Vagina (tissue), 2 donors: Measurements from ENCODE around the gene TF. TPM values are rescaled to one million over a fixed set of nuclear protein-coding genes. Genes with fewer than 3 reads are reported as not detected.
A peak's percentile ranks its signal among the peaks of the same experiment; 100 is the strongest.

Source experiments
- DNase-seq, 2 donors: peaks; one replicate each; pipeline ENCODE4 v3.0.0-alpha.2; 2017; ENCODE audit errors: extremely low spot score in 2 of 2
- H3K27ac ChIP-seq: fragments of 200-600 bp; sonication (generic); one replicate; pipeline ENCODE4 v1.5.1; 2019
- H3K27me3 ChIP-seq: fragments of 200-600 bp; sonication (generic); one replicate; pipeline ENCODE4 v1.5.1; 2019
- H3K36me3 ChIP-seq, 2 donors: fragments of 200-600 bp; sonication (generic); one replicate each; pipeline ENCODE4 v1.5.1; 2017 to 2019
- H3K4me1 ChIP-seq: fragments of 200-600 bp; sonication (generic); one replicate; pipeline ENCODE4 v1.5.1; 2019
- H3K4me3 ChIP-seq, 2 donors: fragments of 200-600 bp; sonication (generic); 1 replicate in 1 of 2; 2 replicates in 1 of 2; pipeline ENCODE4 v1.5.1; 2016 to 2019
- H3K9me3 ChIP-seq: fragments of 200-600 bp; sonication (generic); one replicate; pipeline ENCODE4 v1.5.1; 2019
- CTCF ChIP-seq, 3 experiments: fragments of 450-650 bp in 2 of 3; fragments of 200-600 bp in 1 of 3; sonication (generic) in 1 of 3; IDR thresholded peaks; one replicate each; pipeline ENCODE4 v1.5.1; 2017 to 2019; ENCODE audit warnings: antibody characterized with exemption in 3 of 3, mild to moderate bottlenecking in 2 of 3, moderate library complexity in 2 of 3
- POLR2A ChIP-seq, 2 donors: fragments of 450-650 bp; IDR thresholded peaks; one replicate each; pipeline ENCODE4 v1.6.1; 2017; ENCODE audit warnings: antibody characterized with exemption in 2 of 2, mild to moderate bottlenecking in 2 of 2, moderate library complexity in 2 of 2
- POLR2AphosphoS5 ChIP-seq, 2 donors: sonication (generic); formaldehyde crosslinking; IDR thresholded peaks; one replicate each; pipeline ENCODE4 v1.9.0; 2017; ENCODE audit warnings: antibody characterized with exemption in 2 of 2, mild to moderate bottlenecking in 2 of 2, low read depth in 1 of 2; ENCODE audit not compliant: insufficient read depth in 1 of 2
- intact Hi-C: fragments of 100-400 bp; cut with DNase I; formaldehyde crosslinking; loops from one replicate; pipeline ENCODE4 v1.15.1; 2023
- total RNA-seq: library from RNA; depleted of rRNA; stranded (reverse); fragments of >200 nt; gene quantifications from one replicate; pipeline ENCODE4 v1.2.3, GENCODE V29; 2016

TF gene
- total RNA-seq, 1 donor from 2014 or later: 2.9 TPM

- DNase-seq: peak in 1 of 2 donors; percentile 47
- no peak for TF ChIP-seq POLR2AphosphoS5 (IDR thresholded peaks at IDR 0.05; ENCODE audit: insufficient read depth in 1 of 2, low read depth in 1 of 2)
- no peak for TF ChIP-seq POLR2A (IDR thresholded peaks at IDR 0.05)
- no peak for TF ChIP-seq CTCF (IDR thresholded peaks at IDR 0.05)
- H3K27ac ChIP-seq: no peak overlapping the region
- H3K4me3 ChIP-seq: no peak overlapping the region
- no peaks in the 10 kb centered on the region for H3K36me3 ChIP-seq
- H3K4me1 ChIP-seq: no peaks in the 10 kb centered on the region
- intact Hi-C loops: no loop called here
- no peaks in the 10 kb centered on the region for H3K27me3 ChIP-seq
- H3K9me3 ChIP-seq: no peaks in the 10 kb centered on the region
These were observed 89.8 kb downstream of the TF start for GRCh38 chr3:133835961-133836360.

GRCh38 chr3:133836497-133837158 is 90.4 kb downstream of the TF start:
- Histone ChIP-seq H3K4me3 (no peak overlapping the region), H3K27ac (no peak overlapping the region), H3K9me3 (no peaks in the 10 kb centered on the region), H3K36me3 (no peaks in the 10 kb centered on the region), H3K27me3 (no peaks in the 10 kb centered on the region), H3K4me1 (no peaks in the 10 kb centered on the region)
- DNase-seq: peak; percentile 77 to 81
- intact Hi-C loops: no loop called here
- no peak for TF ChIP-seq POLR2AphosphoS5 (IDR thresholded peaks at IDR 0.05; ENCODE audit: insufficient read depth in 1 of 2, low read depth in 1 of 2)
- TF ChIP-seq POLR2A (IDR thresholded peaks at IDR 0.05): no peak
- no peak for TF ChIP-seq CTCF (IDR thresholded peaks at IDR 0.05)

GRCh38 chr3:133837487-133838295 is 91.5 kb downstream of the TF start:
- Histone ChIP-seq H3K27ac (no peak overlapping the region), H3K4me1 (no peaks in the 10 kb centered on the region), H3K27me3 (no peaks in the 10 kb centered on the region), H3K4me3 (no peak overlapping the region), H3K9me3 (no peaks in the 10 kb centered on the region), H3K36me3 (no peaks in the 10 kb centered on the region)
- TF ChIP-seq CTCF (IDR thresholded peaks at IDR 0.05) (no peak), POLR2A (IDR thresholded peaks at IDR 0.05) (no peak), POLR2AphosphoS5 (IDR thresholded peaks at IDR 0.05; ENCODE audit: insufficient read depth in 1 of 2, low read depth in 1 of 2) (no peak)
- DNase-seq: peak in 1 of 2 donors; percentile 77
- intact Hi-C loops: no loop called here

- H3K36me3 ChIP-seq: no peaks in the 10 kb centered on the region
- H3K27ac ChIP-seq: no peak overlapping the region
- H3K4me1 ChIP-seq: no peaks in the 10 kb centered on the region
- no peak overlapping the region for H3K4me3 ChIP-seq
- no peak for DNase-seq
- intact Hi-C loops: no loop called here
- no peaks in the 10 kb centered on the region for H3K27me3 ChIP-seq
- no peaks in the 10 kb centered on the region for H3K9me3 ChIP-seq
- TF ChIP-seq POLR2A (IDR thresholded peaks at IDR 0.05): no peak
These were observed 92.2 kb downstream of the TF start for GRCh38 chr3:133838296-133838789.

GRCh38 chr3:133838916-133839800 is 93.0 kb downstream of the TF start:
- DNase-seq: no peak
- no peaks in the 10 kb centered on the region for H3K9me3 ChIP-seq
- H3K27ac ChIP-seq: no peak overlapping the region
- no peaks in the 10 kb centered on the region for H3K36me3 ChIP-seq
- no peak for TF ChIP-seq CTCF (IDR thresholded peaks at IDR 0.05)
- TF ChIP-seq POLR2A (IDR thresholded peaks at IDR 0.05): no peak
- TF ChIP-seq POLR2AphosphoS5 (IDR thresholded peaks at IDR 0.05; ENCODE audit: insufficient read depth in 1 of 2, low read depth in 1 of 2): no peak
- intact Hi-C loops: no loop called here
- no peak overlapping the region for H3K4me3 ChIP-seq
- no peaks in the 10 kb centered on the region for H3K27me3 ChIP-seq
- H3K4me1 ChIP-seq: no peaks in the 10 kb centered on the region
